B cell (primary cell): Measurements from ENCODE around the gene CACNA2D4. TPM values are rescaled to one million over a fixed set of nuclear protein-coding genes. Genes with fewer than 3 reads are reported as not detected.

Experiments used
- ATAC-seq: fragments of 200-7000 bp; cut with Tn5 transposase; one replicate; pipeline ENCODE4 v1.10.0; 2021; ENCODE audit warnings: low read depth, mild to moderate bottlenecking, moderate number of reproducible peaks, moderate library complexity
- CTCF ChIA-PET: fragments of 350-600 bp; sonication (Branson Sonifier 250); formaldehyde crosslinking; loops from one replicate; lab custom pipeline; 2021; ENCODE audit warnings: antibody characterized with exemption, inconsistent platforms; lab: Charles Lee
- POLR2A ChIA-PET: fragments of 350-600 bp; sonication (Branson Sonifier 250); formaldehyde crosslinking; loops from one replicate; lab custom pipeline; 2021; ENCODE audit warnings: antibody characterized with exemption; lab: Charles Lee
- DNase-seq: peaks from one replicate; pipeline ENCODE4 v3.0.0; 2013
- H2AFZ ChIP-seq: 2 replicates; pipeline ENCODE4 v1.6.1; 2012; ENCODE audit warnings: mild to moderate bottlenecking, low read depth, low read length; ENCODE audit not compliant: insufficient read depth, poor library complexity, severe bottlenecking
- H3K27ac ChIP-seq, 2 donors: 1 replicate in 1 of 2; 2 replicates in 1 of 2; pipeline ENCODE4 v1.5.1; 2012 to 2013; ENCODE audit warnings: low read length in 2 of 2, mild to moderate bottlenecking in 2 of 2, moderate library complexity in 1 of 2
- H3K27me3 ChIP-seq, 4 experiments: fragments of 200-600 bp in 1 of 4; sonication (generic) in 1 of 4; replicated peaks in 1 of 4; 1 replicate in 2 of 4; 2 replicates in 2 of 4; pipeline versions ENCODE4 v1.6.1 to v1.7.0; 2013 to 2016; ENCODE audit warnings: low read length in 3 of 4, mild to moderate bottlenecking in 2 of 4, mixed read lengths in 1 of 4, moderate library complexity in 1 of 4; ENCODE audit not compliant: insufficient read depth in 4 of 4, control insufficient read depth in 3 of 4; ENCODE audit errors: control extremely low read depth in 1 of 4
- H3K36me3 ChIP-seq, 2 experiments: replicated peaks in 1 of 2; 1 replicate in 1 of 2; 2 replicates in 1 of 2; pipeline versions ENCODE4 v1.6.1 to v1.7.1; 2013; ENCODE audit warnings: low read length in 1 of 2; ENCODE audit not compliant: insufficient read depth in 2 of 2, control insufficient read depth in 1 of 2; ENCODE audit errors: control extremely low read depth in 1 of 2, extremely low read depth in 1 of 2
- H3K4me1 ChIP-seq, 2 donors: fragments of 200-600 bp in 1 of 2; sonication (generic) in 1 of 2; 1 replicate in 1 of 2; 2 replicates in 1 of 2; pipeline versions ENCODE4 v1.5.1 to v1.6.1; 2013 to 2017; ENCODE audit warnings: low read length in 2 of 2; ENCODE audit not compliant: control insufficient read depth in 2 of 2, insufficient read depth in 2 of 2
- H3K4me2 ChIP-seq: replicated peaks from 2 replicates; pipeline ENCODE3; 2012; ENCODE audit warnings: mild to moderate bottlenecking, low read depth, low read length; ENCODE audit not compliant: poor library complexity, severe bottlenecking
- H3K4me3 ChIP-seq, 5 experiments: fragments of 200-600 bp in 1 of 5; sonication (generic) in 1 of 5; 1 replicate in 3 of 5; 2 replicates in 2 of 5; pipeline versions ENCODE4 v1.5.1 to v1.7.0; 2011 to 2016; ENCODE audit warnings: low read length in 4 of 5, mild to moderate bottlenecking in 4 of 5, low read depth in 2 of 5, control low read depth in 1 of 5, moderate library complexity in 1 of 5; ENCODE audit not compliant: insufficient read depth in 1 of 5; ENCODE audit errors: control extremely low read depth in 1 of 5, extremely low read depth in 1 of 5
- H3K79me2 ChIP-seq: fragments of 200-600 bp; sonication (generic); one replicate; pipeline ENCODE4 v1.6.0; 2016; ENCODE audit warnings: low read length; ENCODE audit not compliant: control insufficient read depth, insufficient read depth
- H3K9ac ChIP-seq: fragments of 200-600 bp; sonication (generic); 2 replicates; pipeline ENCODE4 v1.6.1; 2017; ENCODE audit warnings: mild to moderate bottlenecking, low read length, moderate library complexity
- H3K9me3 ChIP-seq, 3 donors: one replicate each; pipeline versions ENCODE4 v1.6.1 to v1.7.1; 2013; ENCODE audit warnings: low read length in 2 of 3; ENCODE audit not compliant: control insufficient read depth in 2 of 3, insufficient read depth in 1 of 3; ENCODE audit errors: control extremely low read depth in 1 of 3
- H4K20me1 ChIP-seq: 2 replicates; pipeline ENCODE4 v1.6.0; 2012; ENCODE audit warnings: mild to moderate bottlenecking, low read length; ENCODE audit not compliant: insufficient read depth, control insufficient read depth, poor library complexity, severe bottlenecking
- H3K27ac Mint-ChIP-seq: one replicate; pipeline ENCODE4 v1.8.0; 2021; ENCODE audit warnings: mixed read lengths
- H3K27me3 Mint-ChIP-seq: one replicate; pipeline ENCODE4 v1.8.0; 2021; ENCODE audit warnings: mixed read lengths
- H3K4me1 Mint-ChIP-seq: one replicate; pipeline ENCODE4 v1.8.0; 2021; ENCODE audit warnings: mixed read lengths
- H3K4me3 Mint-ChIP-seq: one replicate; pipeline ENCODE4 v1.8.0; 2021; ENCODE audit warnings: mixed read lengths
- H3K9me3 Mint-ChIP-seq: one replicate; pipeline ENCODE4 v1.8.0; 2022; ENCODE audit warnings: mixed read lengths; ENCODE audit not compliant: insufficient read depth
- CTCF ChIP-seq: fragments of 200-600 bp; IDR thresholded peaks from one replicate; pipeline ENCODE4 v1.8.0; 2022; ENCODE audit warnings: antibody characterized with exemption, mild to moderate bottlenecking
- EZH2 ChIP-seq: IDR thresholded peaks from 2 replicates; pipeline ENCODE4 v1.6.1; 2012; ENCODE audit warnings: borderline replicate concordance, low read depth, mild to moderate bottlenecking, moderate library complexity, low read length; ENCODE audit not compliant: insufficient read depth, poor library complexity, severe bottlenecking
- WGBS: methylation state at CpG from one replicate; pipeline ENCODE4 v1.1.5; 2013; ENCODE audit warnings: missing lambda C conversion rate; ENCODE audit not compliant: insufficient coverage; 5-methylcytosine and 5-hydroxymethylcytosine counted together
- intact Hi-C: fragments of 100-400 bp; cut with micrococcal nuclease; formaldehyde crosslinking; loops from one replicate; pipeline ENCODE4 v1.10.0; 2022
- polyA plus RNA-seq: library from polyadenylated mRNA; depleted of rRNA; stranded (reverse); fragments of >200 nt; gene quantifications from 2 replicates; pipeline ENCODE4 v1.2.3, GENCODE V29; 2012
- total RNA-seq, 2 donors: library from RNA; stranded (reverse); fragments of 120-200 nt in 1 of 2; gene quantifications; 1 replicate in 1 of 2; 2 replicates in 1 of 2; pipeline versions ENCODE4 v1.2.3 to v1.2.4, GENCODE V29; 2013 to 2022

Gene CACNA2D4
- total and polyA plus RNA-seq, 2 donors (not counting 1 experiment from before 2014, with no cell fraction given), result 6.0 to 7.4 TPM

- 100% methylated on average over 6 of the region's 9 CpGs for WGBS
- Histone ChIP-seq H3K36me3 (no peaks in the 10 kb centered on the region), H3K27me3 (no peaks in the 10 kb centered on the region), H3K4me2 (no peak overlapping the region), H3K4me3 (no peak overlapping the region), H2AFZ (no peak overlapping the region), H3K9me3 (no peaks in the 10 kb centered on the region), H3K27ac (no peak overlapping the region), H3K79me2 (no peaks in the 10 kb centered on the region), H4K20me1 (no peaks in the 10 kb centered on the region), H3K9ac (no peak overlapping the region), H3K4me1 (peaks cover 49 to 52% of the 10 kb centered on the region in 2 donors)
- H3K4me3 Mint-ChIP-seq, result peak overlapping the region; percentile 71
- DNase-seq, result no peak
- TF ChIP-seq CTCF, result no peak
- no peak for TF ChIP-seq EZH2
- ATAC-seq, result no peak
- CTCF ChIA-PET, result interaction anchor here (1.0 to 1.8 kb wide), 3 partner anchors 140 to 297 kb away, joined by 3 to 5 read pairs (median 3); no protein-coding TSS in a partner anchor
- H3K9me3 Mint-ChIP-seq, result no peaks in the 10 kb centered on the region
- intact Hi-C loops, result no loop called here
- POLR2A ChIA-PET, result interaction anchor here (1.2 kb wide), 1 partner anchor 14 kb away, joined by 3 read pairs; no protein-coding TSS in a partner anchor
- no peaks in the 10 kb centered on the region for H3K27me3 Mint-ChIP-seq
- no peak overlapping the region for H3K27ac Mint-ChIP-seq
- H3K4me1 Mint-ChIP-seq, result peaks cover 57% of the 10 kb centered on the region
These were observed 13.2 kb upstream of the CACNA2D4 start for GRCh38 chr12:1931642-1932041.

- H3K27me3 ChIP-seq, result no peaks in the 10 kb centered on the region
- peaks cover 63% of the 10 kb centered on the region for H3K4me1 Mint-ChIP-seq
- peaks cover 49 to 58% of the 10 kb centered on the region in 2 donors for H3K4me1 ChIP-seq
- ChIA-PET POLR2A (interaction anchor here (1.2 kb wide), 1 partner anchor 13 kb away, joined by 3 read pairs; no protein-coding TSS in a partner anchor), CTCF (interaction anchor here (1.0 to 1.8 kb wide), 3 partner anchors 9 to 296 kb away, joined by 3 to 8 read pairs (median 5); no protein-coding TSS in a partner anchor)
- H4K20me1 ChIP-seq, result no peaks in the 10 kb centered on the region
- H3K9me3 ChIP-seq, result no peaks in the 10 kb centered on the region
- H3K4me2 ChIP-seq, result peak overlapping the region; percentile 43
- H3K4me3 Mint-ChIP-seq, result no peak overlapping the region
- no peaks in the 10 kb centered on the region for H3K79me2 ChIP-seq
- H3K27ac Mint-ChIP-seq, result no peak overlapping the region
- TF ChIP-seq CTCF (no peak), EZH2 (no peak)
- no peaks in the 10 kb centered on the region for H3K36me3 ChIP-seq
- H2AFZ ChIP-seq, result peak overlapping the region; percentile 26
- intact Hi-C loops, result no loop called here
- no peak overlapping the region for H3K4me3 ChIP-seq
- H3K27me3 Mint-ChIP-seq, result no peaks in the 10 kb centered on the region
- H3K9me3 Mint-ChIP-seq, result no peaks in the 10 kb centered on the region
- H3K9ac ChIP-seq, result no peak overlapping the region
- WGBS, result 89% methylated on average over 27 of the region's 27 CpGs
- no peak for ATAC-seq
- peak overlapping the region in 1 of 2 donors; percentile 20 for H3K27ac ChIP-seq
- no peak for DNase-seq
These were observed 12.5 kb upstream of the CACNA2D4 start for GRCh38 chr12:1930803-1931597.
